Subcutaneous adipose tissue (tissue), 4 donors: Measurements from ENCODE around the gene ZBTB7C. TPM values are rescaled to one million over a fixed set of nuclear protein-coding genes. Genes with fewer than 3 reads are reported as not detected.

Experiments
- CTCF ChIP-seq: fragments of 450-650 bp; IDR thresholded peaks from one replicate; pipeline ENCODE4 v1.5.1; 2016; ENCODE audit warnings: low read depth, mild to moderate bottlenecking, control low read depth, antibody characterized with exemption, moderate library complexity
- total RNA-seq, 4 donors: library from RNA; depleted of rRNA; stranded (reverse); fragments of >200 nt; gene quantifications; one replicate each; pipeline ENCODE4 v1.1.0, GENCODE V29; 2016

The ZBTB7C gene
- total RNA-seq, 4 donors from 2014 or later, result 1.0 to 5.5 (median 4.4) TPM

DNA sequence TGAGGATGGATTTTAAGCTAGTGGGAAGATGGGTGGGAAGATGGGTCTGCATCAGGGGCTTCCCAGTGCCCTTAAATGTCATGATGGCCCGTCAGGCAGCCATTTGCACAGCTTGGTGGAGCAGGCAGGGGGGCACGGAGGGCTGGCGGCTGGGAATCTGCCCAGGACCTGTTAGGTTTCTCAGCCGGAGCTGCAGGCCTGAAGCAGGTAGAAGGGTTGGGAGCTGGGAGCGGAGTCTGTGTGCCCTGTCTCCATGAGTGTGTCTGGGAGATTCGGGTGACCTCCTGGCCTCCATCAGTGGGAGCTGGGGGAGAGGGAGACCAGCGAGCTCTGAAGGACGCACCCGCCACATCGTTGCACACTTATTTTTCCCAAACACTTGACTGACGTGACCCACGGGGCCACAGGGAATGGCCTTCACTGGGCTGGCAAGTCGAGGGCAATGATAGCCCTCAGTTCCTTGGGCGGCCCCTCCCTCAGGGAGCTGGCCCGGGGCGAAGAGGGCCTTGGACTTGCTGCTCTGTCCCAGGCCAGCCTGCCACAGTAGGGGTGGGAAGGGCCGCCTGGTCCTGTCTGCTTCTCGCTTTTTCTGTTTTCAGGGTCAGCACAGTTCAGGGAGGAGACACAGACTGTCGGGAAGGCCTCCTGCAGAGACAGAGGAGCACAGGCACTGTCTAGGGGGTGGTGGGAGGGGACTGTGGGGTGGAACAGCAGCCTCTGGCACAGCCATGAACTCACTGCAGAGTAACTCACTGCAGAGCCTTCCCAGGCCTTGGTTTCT, 236.8 kb downstream of the ZBTB7C start:
- no peak for TF ChIP-seq CTCF

DNA sequence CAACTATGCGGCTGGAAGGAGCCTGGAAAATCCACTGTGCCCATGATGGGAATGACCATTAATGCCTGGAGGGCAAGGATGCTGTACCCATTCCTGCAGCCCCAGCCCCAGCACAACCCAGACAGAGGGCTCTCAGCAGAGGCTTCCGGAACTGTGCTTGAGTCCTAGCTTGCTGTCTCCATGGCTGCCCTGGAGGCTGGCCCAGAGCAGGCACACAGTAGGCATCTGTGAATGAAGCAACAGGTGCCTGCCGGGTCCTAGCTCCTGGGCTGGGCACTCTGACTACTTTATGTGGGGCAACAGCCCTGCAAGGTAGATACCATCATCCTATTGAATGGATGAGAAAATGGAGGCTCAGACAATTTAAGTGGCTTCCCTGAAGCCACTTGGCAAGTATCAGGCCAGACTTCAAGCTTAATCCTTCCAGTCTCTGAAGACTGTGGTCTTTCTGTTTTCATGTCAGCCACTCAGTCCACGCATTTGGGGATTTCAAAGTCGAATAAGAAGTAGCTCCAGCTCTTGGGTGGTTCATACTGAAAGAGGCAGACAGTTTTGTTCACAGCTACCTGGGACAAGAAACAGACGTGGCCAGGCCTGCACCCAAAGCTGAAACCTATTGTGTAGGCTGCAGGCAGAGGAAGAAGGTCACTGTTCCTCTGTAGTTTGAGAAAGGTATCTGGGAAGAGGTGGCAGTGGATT, 237.5 kb downstream of the ZBTB7C start:
- no peak for TF ChIP-seq CTCF

GRCh38 chr18:48170651-48171050, 238.5 kb downstream of the ZBTB7C start:
- no peak for TF ChIP-seq CTCF

- TF ChIP-seq CTCF, result no peak
These were observed 240.3 kb downstream of the ZBTB7C start for GRCh38 chr18:48168861-48169260.

- no peak for TF ChIP-seq CTCF
These were observed 241.3 kb downstream of the ZBTB7C start for GRCh38 chr18:48167897-48168253.

- no peak for TF ChIP-seq CTCF
These were observed 242.8 kb downstream of the ZBTB7C start for GRCh38 chr18:48166336-48166875.

DNA sequence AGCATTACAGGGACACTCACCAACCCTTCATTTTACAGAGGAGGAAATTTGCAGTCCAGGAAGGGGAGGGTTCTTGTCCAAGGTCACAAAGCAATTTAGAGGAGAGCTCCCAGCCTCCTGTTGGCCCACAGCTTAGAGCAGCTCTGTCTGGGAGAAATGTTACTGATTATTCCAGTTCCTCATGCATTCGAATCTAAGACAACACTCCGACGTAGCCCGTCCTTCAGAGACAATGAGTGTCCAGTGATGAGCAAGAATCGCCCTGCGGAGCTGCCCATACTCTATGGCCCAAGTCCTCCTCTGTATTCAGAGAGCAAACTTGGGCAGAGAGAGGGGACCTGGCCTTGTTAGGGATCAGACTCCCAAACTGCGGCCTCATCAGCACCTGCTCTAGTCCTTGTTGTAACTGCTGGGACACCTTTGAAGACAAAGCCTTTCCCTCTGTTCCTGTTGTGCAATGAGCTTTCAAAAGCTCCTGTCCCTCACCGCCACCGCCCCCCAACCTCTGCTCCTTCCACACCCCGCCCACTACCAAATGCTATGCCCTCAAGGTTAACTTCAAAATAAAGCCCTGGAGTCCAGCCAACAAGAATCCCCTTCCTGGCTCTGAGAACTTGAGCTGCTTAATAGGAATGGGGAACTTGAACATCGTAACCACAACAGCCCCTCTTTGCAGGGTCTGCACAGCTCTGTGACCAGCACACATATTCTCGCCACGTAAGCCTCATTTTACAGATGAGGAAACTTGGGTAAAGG, 243.9 kb downstream of the ZBTB7C start:
- TF ChIP-seq CTCF, result no peak
